GM12878 (cell line): ENCODE data around the gene DUSP15. TPM values are rescaled to one million over a fixed set of nuclear protein-coding genes. Genes with fewer than 3 reads are reported as not detected.

Experiments
- BCLAF1 ChIP-seq: fragments of 450-650 bp; IDR thresholded peaks from 2 replicates; pipeline ENCODE4 v1.6.1; 2017; ENCODE audit warnings: antibody characterized with exemption, mild to moderate bottlenecking, moderate library complexity
- CBX5 ChIP-seq: sonication (generic); IDR thresholded peaks from 2 replicates; pipeline ENCODE4 v1.6.1; 2016; ENCODE audit warnings: low read depth, moderate library complexity, mild to moderate bottlenecking, inconsistent platforms
- CREM ChIP-seq: IDR thresholded peaks from 2 replicates; pipeline ENCODE4 v1.6.1; 2014; ENCODE audit warnings: antibody characterized with exemption, low read depth
- CTCF ChIP-seq, 3 experiments: IDR thresholded peaks in 2 of 3; conservative IDR thresholded peaks in 1 of 3; 2 replicates each; pipeline ENCODE4 v1.5.1; 2011; ENCODE audit warnings: low read depth in 3 of 3, low read length in 3 of 3, mild to moderate bottlenecking in 3 of 3, control low read depth in 2 of 3, moderate library complexity in 2 of 3, inconsistent platforms in 1 of 3, mixed read lengths in 1 of 3; ENCODE audit not compliant: control insufficient read depth in 2 of 3, insufficient read depth in 1 of 3; ENCODE audit errors: extremely low read depth in 1 of 3
- DPF2 ChIP-seq: fragments of 450-650 bp; IDR thresholded peaks from 2 replicates; pipeline ENCODE4 v1.6.1; 2017; ENCODE audit warnings: mild to moderate bottlenecking
- GATAD2B ChIP-seq: fragments of 450-650 bp; conservative IDR thresholded peaks from 2 replicates; pipeline ENCODE4 v1.6.1; 2017; ENCODE audit warnings: low read depth, mild to moderate bottlenecking, moderate library complexity
- IKZF1 ChIP-seq: fragments of 450-650 bp; conservative IDR thresholded peaks from 2 replicates; pipeline ENCODE4 v1.6.1; 2017; ENCODE audit warnings: antibody characterized with exemption, mild to moderate bottlenecking
- IKZF2 ChIP-seq, 2 experiments: fragments of 450-650 bp; IDR thresholded peaks; 2 replicates each; pipeline ENCODE4 v1.6.1; 2017; ENCODE audit warnings: mild to moderate bottlenecking in 2 of 2, moderate library complexity in 2 of 2
- MLLT1 ChIP-seq: fragments of 450-650 bp; IDR thresholded peaks from 2 replicates; pipeline ENCODE4 v1.6.1; 2016; ENCODE audit warnings: mild to moderate bottlenecking
- NFXL1 ChIP-seq: fragments of 450-650 bp; IDR thresholded peaks from 2 replicates; pipeline ENCODE4 v1.6.1; 2017; ENCODE audit warnings: antibody characterized with exemption, mild to moderate bottlenecking, borderline replicate concordance
- TCF12 ChIP-seq: IDR thresholded peaks from 2 replicates; pipeline ENCODE4 v1.6.1; 2011; ENCODE audit warnings: low read depth, mild to moderate bottlenecking, low read length
- ZNF687 ChIP-seq: fragments of 450-650 bp; IDR thresholded peaks from 2 replicates; pipeline ENCODE4 v1.6.1; 2017; ENCODE audit warnings: mild to moderate bottlenecking, moderate library complexity
- polyA plus RNA-seq, 11 experiments: library from polyadenylated mRNA; depleted of rRNA in 4 of 11; unstranded in 6 of 11; stranded (reverse) in 5 of 11; fragments of >200 nt; fragmentation: Nextera tagmentation in 4 of 11; fragmentation: Illumina TruSeq in 1 of 11; extraction: Ambion mirVana in 4 of 11; extraction: Trizol in 1 of 11; gene quantifications; 1 replicate in 1 of 11; 2 replicates in 10 of 11; pipeline versions ENCODE4 v1.2.1 to v1.2.3, GENCODE V29; 2011 to 2016; ENCODE audit warnings: inconsistent platforms in 2 of 11, missing spikeins in 2 of 11, low read depth in 1 of 11
- total RNA-seq, 4 experiments: library from RNA; depleted of rRNA in 3 of 4; stranded (reverse); fragments of >200 nt in 3 of 4; fragmentation: Illumina TruSeq in 1 of 4; extraction: Trizol in 1 of 4; gene quantifications; 2 replicates each; pipeline versions ENCODE4 v1.2.1 to v1.2.3, GENCODE V29; 2013 to 2021

The DUSP15 gene
- total and polyA plus RNA-seq, 10 of the 15 experiments (the other 5 are each of a cell fraction or from before 2014, with no cell fraction given), result 0.06 to 2.5 (median 0.67) TPM; not detected in 1

GRCh38 chr20:31857861-31858759 is 12.2 kb downstream of the DUSP15 start (continued):
- TF ChIP-seq MLLT1 (no peak), NFXL1 (no peak), CTCF (IDR thresholded peaks at IDR 0.05 in 2 of 3, conservative IDR thresholded peaks at IDR 0.05 in 1 of 3; ENCODE audit: control insufficient read depth in 2 of 3, extremely low read depth in 1 of 3, insufficient read depth in 1 of 3, low read depth in 3 of 3, low read length in 3 of 3) (peak in 2 of 3 experiments; percentile 10 to 13; a peak in 1 of 6 replicates), GATAD2B (0 out of 2 replicates have a peak, but pooled peaks have one; percentile 37), CREM (no peak), CBX5 (no peak), TCF12 (peak; percentile 57; the same call in 1 of the 2 replicates), ZNF687 (no peak), IKZF2 (IDR thresholded peaks at IDR 0.05) (0 out of 4 replicates have a peak, but pooled peaks of 1 of the 2 experiments have one; percentile 28), BCLAF1 (no peak), IKZF1 (peak; percentile 39), DPF2 (0 out of 2 replicates have a peak, but pooled peaks have one; percentile 39)
